Stimulated activated CD4-positive, alpha-beta T cell treated with anti-CD3 and anti-CD28 coated beads, Interleukin-2, amount 100 ng/mL, for 24 hours (primary cell): ENCODE results near the gene MAST1.
"Not testable (repeated sequence)": the region's sequence is repeated elsewhere in the genome, so short reads cannot be mapped to it uniquely, and the experiment has no call there.

Source experiments
- DNase-seq, 2 donors: peaks; one replicate each; pipeline ENCODE4 v3.0.0-alpha.2; 2020

MAST1 gene

GRCh38 chr19:12840091-12841079 is 2.1 kb downstream of the MAST1 start:
- peak; percentile 42 to 72 for DNase-seq

GRCh38 chr19:12841094-12841493 is 2.8 kb downstream of the MAST1 start:
- DNase-seq, result peak in 1 of 2 donors; percentile 39

- DNase-seq, result no peak
Observed at GRCh38 chr19:12842511-12842910, 4.2 kb downstream of the MAST1 start.

GRCh38 chr19:12843328-12843727 is 5.0 kb downstream of the MAST1 start:
- DNase-seq, result no peak

GRCh38 chr19:12843999-12844732 is 5.9 kb downstream of the MAST1 start:
- DNase-seq, result no peak

GRCh38 chr19:12846613-12847012 is 8.3 kb downstream of the MAST1 start:
- DNase-seq, result not testable (repeated sequence)

- peak; percentile 91 to 93 for DNase-seq
Observed at GRCh38 chr19:12847159-12848139, 9.1 kb downstream of the MAST1 start.

GRCh38 chr19:12856653-12857052 is 18.3 kb downstream of the MAST1 start:
- DNase-seq, result no peak

- DNase-seq, result no peak
Observed at GRCh38 chr19:12858041-12858928, 20.0 kb downstream of the MAST1 start.

GRCh38 chr19:12859546-12859945 is 21.2 kb downstream of the MAST1 start:
- no peak for DNase-seq

GRCh38 chr19:12864143-12864542 is 25.8 kb downstream of the MAST1 start:
- no peak for DNase-seq

- no peak for DNase-seq
Observed at GRCh38 chr19:12864721-12865715, 26.7 kb downstream of the MAST1 start.

GRCh38 chr19:12865746-12866415 is 27.6 kb downstream of the MAST1 start:
- no peak for DNase-seq

GRCh38 chr19:12866416-12867119 is 28.3 kb downstream of the MAST1 start:
- no peak for DNase-seq

GRCh38 chr19:12867120-12868099 is 29.1 kb downstream of the MAST1 start:
- peak; percentile 71 to 79 for DNase-seq

GRCh38 chr19:12868540-12869112 is 30.3 kb downstream of the MAST1 start:
- peak in 1 of 2 donors; percentile 31 for DNase-seq

GRCh38 chr19:12871681-12872080 is 33.4 kb downstream of the MAST1 start:
- no peak for DNase-seq
